Osteoblast (primary cell): ENCODE data around the gene SNX17. TPM values are rescaled to one million over a fixed set of nuclear protein-coding genes. Genes with fewer than 3 reads are reported as not detected.

Experiments
- DNase-seq: peaks from one replicate; pipeline ENCODE4 v3.0.0; 2011; ENCODE audit warnings: low spot score, mixed read lengths; ENCODE audit not compliant: insufficient read length; ENCODE audit errors: missing footprints
- H2AFZ ChIP-seq: 2 replicates; pipeline ENCODE4 v1.6.0; 2011; ENCODE audit warnings: mild to moderate bottlenecking, low read length
- H3K27ac ChIP-seq: 2 replicates; pipeline ENCODE4 v1.5.1; 2011; ENCODE audit warnings: mild to moderate bottlenecking, low read depth, low read length, moderate library complexity
- H3K27me3 ChIP-seq: 2 replicates; pipeline ENCODE4 v1.6.0; 2012; ENCODE audit warnings: mild to moderate bottlenecking, control low read depth, inconsistent platforms, low read length, moderate library complexity; ENCODE audit not compliant: insufficient read depth
- H3K36me3 ChIP-seq: 2 replicates; pipeline ENCODE4 v1.5.1; 2011; ENCODE audit warnings: mild to moderate bottlenecking, low read length, control low read depth, moderate library complexity; ENCODE audit not compliant: insufficient read depth
- H3K4me1 ChIP-seq: 2 replicates; pipeline ENCODE4 v1.5.1; 2011; ENCODE audit warnings: mild to moderate bottlenecking, low read length, control low read depth, moderate library complexity; ENCODE audit not compliant: insufficient read depth
- H3K4me2 ChIP-seq: 2 replicates; pipeline ENCODE4 v1.6.0; 2011; ENCODE audit warnings: mild to moderate bottlenecking, low read length; ENCODE audit not compliant: insufficient read depth
- H3K4me3 ChIP-seq: fragments of 200-600 bp; sonication (generic); 3 replicates; pipeline ENCODE4 v1.5.1; 2012; ENCODE audit warnings: mild to moderate bottlenecking, low read length, inconsistent platforms; ENCODE audit not compliant: insufficient read depth
- H3K79me2 ChIP-seq: 2 replicates; pipeline ENCODE4 v1.6.0; 2012; ENCODE audit warnings: mild to moderate bottlenecking, low read length, control low read depth, inconsistent platforms; ENCODE audit not compliant: insufficient read depth
- H3K9me3 ChIP-seq: 2 replicates; pipeline ENCODE4 v1.5.1; 2011; ENCODE audit warnings: low read depth, low read length, control low read depth
- H4K20me1 ChIP-seq: 2 replicates; pipeline ENCODE4 v1.6.0; 2012; ENCODE audit warnings: mild to moderate bottlenecking, low read length, control low read depth; ENCODE audit not compliant: insufficient read depth
- CTCF ChIP-seq: IDR thresholded peaks from 2 replicates; pipeline ENCODE4 v1.5.1; 2011; ENCODE audit warnings: mild to moderate bottlenecking, low read depth, low read length, moderate library complexity; ENCODE audit errors: extremely low read depth
- total RNA-seq: library from RNA; depleted of rRNA; stranded (reverse); fragments of >200 nt; gene quantifications from 2 replicates; pipeline ENCODE4 v1.2.3, GENCODE V29; 2012

The SNX17 gene, protein sequence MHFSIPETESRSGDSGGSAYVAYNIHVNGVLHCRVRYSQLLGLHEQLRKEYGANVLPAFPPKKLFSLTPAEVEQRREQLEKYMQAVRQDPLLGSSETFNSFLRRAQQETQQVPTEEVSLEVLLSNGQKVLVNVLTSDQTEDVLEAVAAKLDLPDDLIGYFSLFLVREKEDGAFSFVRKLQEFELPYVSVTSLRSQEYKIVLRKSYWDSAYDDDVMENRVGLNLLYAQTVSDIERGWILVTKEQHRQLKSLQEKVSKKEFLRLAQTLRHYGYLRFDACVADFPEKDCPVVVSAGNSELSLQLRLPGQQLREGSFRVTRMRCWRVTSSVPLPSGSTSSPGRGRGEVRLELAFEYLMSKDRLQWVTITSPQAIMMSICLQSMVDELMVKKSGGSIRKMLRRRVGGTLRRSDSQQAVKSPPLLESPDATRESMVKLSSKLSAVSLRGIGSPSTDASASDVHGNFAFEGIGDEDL
- total RNA-seq = 152 and 165 TPM in 2 replicates

DNA sequence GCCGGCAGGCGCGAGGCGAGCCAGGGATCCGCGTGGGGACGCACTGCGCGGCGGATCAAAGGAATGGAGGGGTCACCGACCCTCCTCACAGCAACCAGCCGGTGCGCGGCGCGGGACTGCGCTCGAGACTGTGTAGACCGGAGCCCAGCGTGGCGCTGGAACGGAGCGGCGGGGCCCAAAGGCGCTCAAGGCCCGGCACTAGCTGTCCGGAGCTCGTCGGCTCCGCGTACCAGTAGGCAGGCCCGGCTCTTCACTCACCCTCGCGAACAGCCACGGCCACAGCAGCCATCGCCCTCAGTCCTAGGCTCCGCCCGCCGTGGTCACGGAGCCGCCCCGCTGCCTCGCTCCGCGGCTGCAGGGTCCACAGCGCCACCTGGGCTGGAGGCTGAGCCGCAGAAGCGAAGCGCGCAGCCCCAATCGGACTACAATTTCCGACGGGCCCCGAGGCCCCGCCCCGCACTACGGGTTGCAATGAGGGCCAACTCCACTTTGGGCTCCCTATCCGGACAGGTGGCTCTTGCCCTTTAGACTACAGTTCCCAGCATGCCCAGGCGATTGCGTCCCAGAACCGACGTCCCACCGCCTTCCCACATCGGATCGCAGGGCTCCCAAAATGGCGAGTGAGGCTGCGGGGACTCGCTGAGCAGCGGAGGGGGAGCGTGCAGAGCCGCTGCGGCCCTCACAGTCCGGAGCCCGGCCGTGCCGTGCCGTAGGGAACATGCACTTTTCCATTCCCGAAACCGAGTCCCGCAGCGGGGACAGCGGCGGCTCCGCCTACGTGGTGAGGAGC, at the start of gene SNX17, which contains the start of gene EIF2B4:
TSS of gene SNX17 (plus strand) at position 591 of the 790 bp plus-strand sequence. CDS start at position 719, 128 bp downstream.
TSS of gene EIF2B4 (minus strand) at position 313 of the 790 bp plus-strand sequence. CDS start at position 289, 24 bp downstream.
- H2AFZ ChIP-seq = peak within 1 kb of the TSS; percentile 91
- peak; percentile 99 for DNase-seq
- TF ChIP-seq CTCF = peak; percentile 73
- peaks cover 65% of the 10 kb centered on the region for H3K36me3 ChIP-seq
- peaks cover 20% of the 10 kb centered on the region for H3K4me1 ChIP-seq
- peak within 1 kb of the TSS; percentile 95 for H3K4me2 ChIP-seq
- no peaks in the 10 kb centered on the region for H3K27me3 ChIP-seq
- peaks cover 7% of the 10 kb centered on the region for H4K20me1 ChIP-seq
- no peaks in the 10 kb centered on the region for H3K9me3 ChIP-seq
- peak within 1 kb of the TSS; percentile 95 for H3K27ac ChIP-seq
- H3K4me3 ChIP-seq = peak within 1 kb of the TSS; percentile 98
- H3K79me2 ChIP-seq = peaks cover 78% of the 10 kb centered on the region

GRCh38 chr2:27320958-27321543, 49.4 kb upstream of the SNX17 start:
- peak overlapping the region; percentile 30 for H2AFZ ChIP-seq
- TF ChIP-seq CTCF = peak; percentile 74
- H4K20me1 ChIP-seq = peaks cover 22% of the 10 kb centered on the region
- peak overlapping the region; percentile 92 for H3K4me2 ChIP-seq
- peak; percentile 98 for DNase-seq
- H3K27me3 ChIP-seq = no peaks in the 10 kb centered on the region
- H3K4me3 ChIP-seq = peak overlapping the region; percentile 75
- H3K79me2 ChIP-seq = peaks cover 31% of the 10 kb centered on the region
- no peaks in the 10 kb centered on the region for H3K9me3 ChIP-seq
- H3K27ac ChIP-seq = peak overlapping the region; percentile 100
- peaks cover 28% of the 10 kb centered on the region for H3K4me1 ChIP-seq
- peaks cover 16% of the 10 kb centered on the region for H3K36me3 ChIP-seq

- Histone ChIP-seq H3K27ac (peak overlapping the region; percentile 100), H3K4me2 (peak overlapping the region; percentile 92), H2AFZ (peak overlapping the region; percentile 95), H3K9me3 (no peaks in the 10 kb centered on the region), H4K20me1 (peaks cover 9% of the 10 kb centered on the region), H3K36me3 (peaks cover 16% of the 10 kb centered on the region), H3K79me2 (peaks cover 31% of the 10 kb centered on the region), H3K4me3 (peak overlapping the region; percentile 75), H3K4me1 (peaks cover 28% of the 10 kb centered on the region), H3K27me3 (no peaks in the 10 kb centered on the region)
- peak; percentile 65 for DNase-seq
- no peak for TF ChIP-seq CTCF
Measured at GRCh38 chr2:27322301-27322765, 48.1 kb upstream of the SNX17 start.
